Measurements from ENCODE around the gene THSD4.

THSD4 gene

DNA sequence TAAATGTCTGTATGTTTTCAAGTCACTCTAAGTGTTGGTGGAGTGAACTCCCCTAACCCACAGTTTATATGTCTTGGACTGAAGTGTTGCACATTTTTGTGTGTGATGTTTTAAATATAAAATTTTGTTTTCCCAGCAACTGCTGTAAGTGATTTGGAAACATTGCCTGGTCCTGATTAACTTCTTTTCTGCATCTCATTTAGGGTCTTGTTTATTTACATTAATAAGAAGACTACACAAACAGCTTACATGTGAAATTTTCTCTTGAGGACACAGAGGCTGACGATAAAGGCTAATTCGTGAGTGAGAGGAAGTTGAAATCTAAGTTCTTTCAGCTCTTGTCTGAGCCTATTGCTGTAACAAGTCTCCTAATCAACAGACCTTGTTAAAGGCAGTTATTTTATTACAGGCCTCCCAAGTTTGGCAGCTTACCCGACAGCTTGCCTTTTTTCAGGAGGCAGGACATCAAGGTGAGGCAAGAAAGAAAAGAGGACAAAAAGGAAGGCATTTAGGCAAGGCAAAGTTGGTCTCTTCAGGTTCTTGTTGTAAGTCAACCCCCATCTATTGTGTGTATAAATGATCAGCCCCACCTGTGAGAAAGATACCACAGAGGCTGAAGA is 517.4 kb downstream of the THSD4 start:
- Histone ChIP-seq H3K27ac (no peak overlapping the region), H3K4me3 (no peak overlapping the region)
- TF ChIP-seq, protein P1, sequence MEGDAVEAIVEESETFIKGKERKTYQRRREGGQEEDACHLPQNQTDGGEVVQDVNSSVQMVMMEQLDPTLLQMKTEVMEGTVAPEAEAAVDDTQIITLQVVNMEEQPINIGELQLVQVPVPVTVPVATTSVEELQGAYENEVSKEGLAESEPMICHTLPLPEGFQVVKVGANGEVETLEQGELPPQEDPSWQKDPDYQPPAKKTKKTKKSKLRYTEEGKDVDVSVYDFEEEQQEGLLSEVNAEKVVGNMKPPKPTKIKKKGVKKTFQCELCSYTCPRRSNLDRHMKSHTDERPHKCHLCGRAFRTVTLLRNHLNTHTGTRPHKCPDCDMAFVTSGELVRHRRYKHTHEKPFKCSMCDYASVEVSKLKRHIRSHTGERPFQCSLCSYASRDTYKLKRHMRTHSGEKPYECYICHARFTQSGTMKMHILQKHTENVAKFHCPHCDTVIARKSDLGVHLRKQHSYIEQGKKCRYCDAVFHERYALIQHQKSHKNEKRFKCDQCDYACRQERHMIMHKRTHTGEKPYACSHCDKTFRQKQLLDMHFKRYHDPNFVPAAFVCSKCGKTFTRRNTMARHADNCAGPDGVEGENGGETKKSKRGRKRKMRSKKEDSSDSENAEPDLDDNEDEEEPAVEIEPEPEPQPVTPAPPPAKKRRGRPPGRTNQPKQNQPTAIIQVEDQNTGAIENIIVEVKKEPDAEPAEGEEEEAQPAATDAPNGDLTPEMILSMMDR (IDR thresholded peaks at IDR 0.05), result no peak
- DNase-seq (ENCODE audit: low spot score), result no peak

DNA sequence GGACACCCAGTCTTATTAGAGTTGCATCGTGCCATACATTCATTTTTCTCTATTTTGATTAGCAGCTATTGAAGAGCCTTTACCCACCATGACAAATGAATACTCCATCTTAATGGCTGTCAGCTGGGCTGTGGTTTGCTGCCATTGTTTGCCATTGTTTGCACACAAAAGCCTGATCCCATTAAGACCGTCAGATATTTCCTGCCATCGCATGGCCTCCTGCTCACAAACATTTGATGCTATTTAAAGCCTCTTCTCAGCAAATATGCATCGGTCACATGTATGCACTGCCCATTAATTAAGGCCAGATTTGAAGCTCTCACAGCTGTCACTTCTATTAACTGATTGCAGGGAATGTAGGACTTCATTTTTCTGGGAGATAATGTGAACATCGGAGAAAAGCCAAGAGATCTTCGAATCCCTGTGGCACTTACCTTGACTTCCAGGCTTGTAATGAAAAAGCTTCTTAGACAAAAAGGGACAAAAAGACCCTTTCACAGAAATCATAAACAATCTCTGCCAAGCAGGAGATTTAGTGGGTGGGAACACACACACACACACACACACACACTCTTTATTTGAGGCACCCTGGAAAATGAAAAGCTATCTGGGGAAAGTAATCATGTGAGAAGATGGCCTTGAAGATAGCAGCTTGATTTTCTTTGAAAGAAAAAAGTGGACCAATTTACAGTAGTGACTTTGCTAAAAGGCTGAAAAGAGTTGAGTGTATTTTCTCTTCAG is 519.7 kb downstream of the THSD4 start:
- TF ChIP-seq, protein P1 (IDR thresholded peaks at IDR 0.05), result no peak
- H3K27ac ChIP-seq, result no peak overlapping the region
- DNase-seq (ENCODE audit: low spot score), result no peak
- no peak overlapping the region for H3K4me3 ChIP-seq

DNA sequence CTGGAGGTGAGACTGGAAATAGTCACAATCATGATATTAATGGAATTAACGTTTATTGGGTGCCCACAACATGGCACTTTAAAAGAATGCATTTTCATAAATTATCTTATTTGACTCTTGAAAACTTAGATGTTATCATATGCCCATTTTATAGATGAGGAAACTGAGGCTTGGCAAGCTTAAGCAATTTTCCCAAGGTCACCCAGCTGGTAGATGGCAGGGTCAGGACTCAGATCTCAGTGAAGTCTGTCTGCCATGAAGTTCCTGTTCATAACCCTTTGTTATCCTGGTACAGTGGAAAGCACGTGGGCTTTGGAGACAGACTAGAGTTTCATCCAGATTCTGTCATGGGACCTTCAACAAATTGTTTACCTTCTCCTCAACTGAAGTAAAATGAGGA is 520.5 kb downstream of the THSD4 start:
- no peak overlapping the region for H3K4me3 ChIP-seq

DNA sequence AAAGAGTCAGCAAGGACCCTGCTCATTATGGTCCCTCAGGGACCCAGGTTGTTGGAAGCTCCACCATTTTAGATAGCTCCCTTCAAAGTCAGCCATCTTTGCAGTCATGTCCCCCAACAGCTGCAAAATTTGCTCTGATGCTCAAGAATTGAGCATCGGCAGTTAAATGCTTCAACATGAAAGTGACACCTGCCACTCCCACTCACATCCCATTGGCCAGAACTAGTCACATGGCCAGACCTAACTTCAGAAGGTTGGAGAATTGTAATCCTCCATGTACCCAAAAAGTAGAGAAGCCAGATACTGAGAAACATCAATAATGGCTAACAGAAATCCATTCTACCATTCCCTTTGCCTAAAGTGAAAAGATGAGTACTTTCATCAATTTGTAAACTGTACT is 523.6 kb downstream of the THSD4 start:
- Histone ChIP-seq H3K27ac (no peak overlapping the region), H3K4me3 (no peak overlapping the region)
- TF ChIP-seq, protein P1 (IDR thresholded peaks at IDR 0.05), result no peak
- no peak for DNase-seq (ENCODE audit: low spot score)

More for the DNA sequence above, 520.5 kb downstream of the THSD4 start:
- no peak for DNase-seq (ENCODE audit: low spot score)
- TF ChIP-seq, protein P1 (IDR thresholded peaks at IDR 0.05), result no peak
- H3K27ac ChIP-seq, result no peak overlapping the region

DNA sequence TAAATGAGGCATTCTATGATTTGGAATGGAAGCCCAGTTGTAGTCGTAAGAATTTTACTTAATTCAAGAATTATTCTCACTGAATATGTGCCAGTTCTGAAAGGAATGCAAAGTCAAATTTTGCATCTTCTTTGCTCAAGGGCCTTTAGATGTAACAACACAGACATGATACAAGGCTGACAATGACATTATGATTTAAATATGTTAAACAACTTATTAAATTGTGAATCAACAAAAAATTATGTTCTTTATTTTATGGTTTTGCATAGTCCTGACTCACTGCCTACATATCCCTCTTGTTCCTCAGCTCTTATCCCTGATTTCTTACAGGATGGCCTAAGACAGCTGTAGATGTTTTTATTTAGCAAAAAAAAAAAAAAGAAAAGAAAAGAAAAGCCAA is 524.2 kb downstream of the THSD4 start:
- H3K27ac ChIP-seq, result no peak overlapping the region
- TF ChIP-seq, protein P1 (IDR thresholded peaks at IDR 0.05), result no peak
- H3K4me3 ChIP-seq, result no peak overlapping the region
- no peak for DNase-seq (ENCODE audit: low spot score)

DNA sequence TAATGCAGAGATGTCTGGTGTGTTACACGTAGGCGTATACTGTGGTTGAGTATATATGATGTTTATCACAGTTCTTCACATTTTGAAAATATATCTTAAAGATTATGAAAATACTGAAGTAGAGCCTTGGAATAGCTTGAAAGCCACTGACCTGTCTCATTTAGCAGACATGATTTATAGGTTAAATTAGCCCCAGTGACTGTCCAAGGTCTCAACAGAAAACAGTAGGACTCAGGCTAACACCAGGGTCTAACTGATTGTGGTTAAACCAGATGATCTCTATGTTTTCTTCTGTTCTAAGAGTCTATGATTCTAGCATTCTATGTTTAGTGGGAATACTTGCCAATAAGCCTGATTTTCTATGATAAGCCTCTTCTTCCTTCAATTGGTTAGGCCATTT is 528.6 kb downstream of the THSD4 start:
- DNase-seq (ENCODE audit: low spot score), result no peak
- Histone ChIP-seq H3K27ac (no peak overlapping the region), H3K4me3 (no peak overlapping the region)
- TF ChIP-seq, protein P1 (IDR thresholded peaks at IDR 0.05), result no peak
